ENCODE results near the gene NTF3. TPM values are rescaled to one million over a fixed set of nuclear protein-coding genes. Genes with fewer than 3 reads are reported as not detected.

NTF3 gene
- polyA plus RNA-seq, 3 donors: not detected

- Histone ChIP-seq H3K4me1 (ENCODE audit: control insufficient read depth in 1 of 2, insufficient read depth in 2 of 2, low read length in 2 of 2) (peaks cover 6 to 7% of the 10 kb centered on the region in 2 donors), H3K9ac (ENCODE audit: insufficient read depth, low read length, poor library complexity, severe bottlenecking) (no peak overlapping the region), H4K20me1 (ENCODE audit: insufficient read depth, low read length) (no peaks in the 10 kb centered on the region), H3K9me3 (replicated peaks in 1 of 2; ENCODE audit: control insufficient read depth in 1 of 2, insufficient read depth in 1 of 2, low read length in 2 of 2) (no peaks in the 10 kb centered on the region), H3K36me3 (replicated peaks in 1 of 2; ENCODE audit: control insufficient read depth in 1 of 2, insufficient read depth in 2 of 2, low read length in 2 of 2) (no peaks in the 10 kb centered on the region), H3K4me3 (replicated peaks in 1 of 3; ENCODE audit: low read depth in 2 of 3, low read length in 3 of 3) (no peak overlapping the region), H3K4me2 (replicated peaks; ENCODE audit: extremely low read depth, low read length, poor library complexity, severe bottlenecking) (no peak overlapping the region), H3K27me3 (ENCODE audit: control insufficient read depth in 2 of 2, insufficient read depth in 2 of 2, low read length in 2 of 2) (peaks cover 2 to 3% of the 10 kb centered on the region in 2 donors), H3K27ac (ENCODE audit: low read depth in 1 of 2, low read length in 2 of 2) (no peak overlapping the region), H2AFZ (ENCODE audit: insufficient read depth, low read depth, low read length, poor library complexity, severe bottlenecking) (no peak overlapping the region), H3K79me2 (ENCODE audit: insufficient read depth, low read length) (no peaks in the 10 kb centered on the region)
- TF ChIP-seq CTCF (IDR thresholded peaks at IDR 0.05): no peak
- Mint-ChIP-seq H3K36me3 (no peaks in the 10 kb centered on the region), H3K9me3 (peaks cover 0 to 4% (median 0%) of the 10 kb centered on the region in 7 donors), H3K27me3 (ENCODE audit: low read depth in 3 of 3) (peaks cover 7 to 16% (median 11%) of the 10 kb centered on the region in 3 donors), H3K27ac (no peak overlapping the region), H3K4me3 (no peak overlapping the region), H3K4me1 (peaks cover 14% of the 10 kb centered on the region)
- no peak for DNase-seq
- 92% methylated on average over 11 of the region's 11 CpGs for WGBS (ENCODE audit: insufficient coverage)
- intact Hi-C loops (cut with micrococcal nuclease): no loop called here
Observed at GRCh38 chr12:5455045-5455444, 23.1 kb downstream of the NTF3 start.

GRCh38 chr12:5456030-5456429 is 24.1 kb downstream of the NTF3 start:
- Histone ChIP-seq H3K4me1 (ENCODE audit: control insufficient read depth in 1 of 2, insufficient read depth in 2 of 2, low read length in 2 of 2) (peaks cover 6 to 7% of the 10 kb centered on the region in 2 donors), H3K4me2 (replicated peaks; ENCODE audit: extremely low read depth, low read length, poor library complexity, severe bottlenecking) (no peak overlapping the region), H3K9ac (ENCODE audit: insufficient read depth, low read length, poor library complexity, severe bottlenecking) (no peak overlapping the region), H3K27me3 (ENCODE audit: control insufficient read depth in 2 of 2, insufficient read depth in 2 of 2, low read length in 2 of 2) (peaks cover 0 to 2% of the 10 kb centered on the region in 2 donors), H4K20me1 (ENCODE audit: insufficient read depth, low read length) (no peaks in the 10 kb centered on the region), H3K4me3 (replicated peaks in 1 of 3; ENCODE audit: low read depth in 2 of 3, low read length in 3 of 3) (no peak overlapping the region), H3K27ac (ENCODE audit: low read depth in 1 of 2, low read length in 2 of 2) (no peak overlapping the region), H3K36me3 (replicated peaks in 1 of 2; ENCODE audit: control insufficient read depth in 1 of 2, insufficient read depth in 2 of 2, low read length in 2 of 2) (no peaks in the 10 kb centered on the region), H2AFZ (ENCODE audit: insufficient read depth, low read depth, low read length, poor library complexity, severe bottlenecking) (no peak overlapping the region), H3K9me3 (replicated peaks in 1 of 2; ENCODE audit: control insufficient read depth in 1 of 2, insufficient read depth in 1 of 2, low read length in 2 of 2) (no peaks in the 10 kb centered on the region), H3K79me2 (ENCODE audit: insufficient read depth, low read length) (no peaks in the 10 kb centered on the region)
- Mint-ChIP-seq H3K27ac (no peak overlapping the region), H3K4me3 (no peak overlapping the region), H3K27me3 (ENCODE audit: low read depth in 3 of 3) (peaks cover 5 to 15% (median 7%) of the 10 kb centered on the region in 3 donors), H3K9me3 (peaks cover 0 to 4% (median 0%) of the 10 kb centered on the region in 7 donors), H3K36me3 (no peaks in the 10 kb centered on the region), H3K4me1 (peaks cover 14% of the 10 kb centered on the region)
- DNase-seq: no peak
- TF ChIP-seq CTCF (IDR thresholded peaks at IDR 0.05): no peak
- intact Hi-C loops (cut with micrococcal nuclease): no loop called here
- WGBS (ENCODE audit: insufficient coverage): 80% methylated on average over 1 of the region's 6 CpGs

Measured in CD14-positive monocyte (primary cell).